GM12874 (cell line): ENCODE measurements around the gene COL4A4.

Source experiments
- TF ChIP-seq, protein P1 (sequence below): IDR thresholded peaks from 2 replicates; pipeline ENCODE4 v1.5.1; 2011; ENCODE audit warnings: low read depth, mild to moderate bottlenecking, control low read depth, low read length, moderate library complexity; ENCODE audit not compliant: insufficient read depth

COL4A4 gene

GRCh38 chr2:226993171-226993570, 170.8 kb downstream of the COL4A4 start:
- TF ChIP-seq, protein P1, sequence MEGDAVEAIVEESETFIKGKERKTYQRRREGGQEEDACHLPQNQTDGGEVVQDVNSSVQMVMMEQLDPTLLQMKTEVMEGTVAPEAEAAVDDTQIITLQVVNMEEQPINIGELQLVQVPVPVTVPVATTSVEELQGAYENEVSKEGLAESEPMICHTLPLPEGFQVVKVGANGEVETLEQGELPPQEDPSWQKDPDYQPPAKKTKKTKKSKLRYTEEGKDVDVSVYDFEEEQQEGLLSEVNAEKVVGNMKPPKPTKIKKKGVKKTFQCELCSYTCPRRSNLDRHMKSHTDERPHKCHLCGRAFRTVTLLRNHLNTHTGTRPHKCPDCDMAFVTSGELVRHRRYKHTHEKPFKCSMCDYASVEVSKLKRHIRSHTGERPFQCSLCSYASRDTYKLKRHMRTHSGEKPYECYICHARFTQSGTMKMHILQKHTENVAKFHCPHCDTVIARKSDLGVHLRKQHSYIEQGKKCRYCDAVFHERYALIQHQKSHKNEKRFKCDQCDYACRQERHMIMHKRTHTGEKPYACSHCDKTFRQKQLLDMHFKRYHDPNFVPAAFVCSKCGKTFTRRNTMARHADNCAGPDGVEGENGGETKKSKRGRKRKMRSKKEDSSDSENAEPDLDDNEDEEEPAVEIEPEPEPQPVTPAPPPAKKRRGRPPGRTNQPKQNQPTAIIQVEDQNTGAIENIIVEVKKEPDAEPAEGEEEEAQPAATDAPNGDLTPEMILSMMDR, result no peak

DNA sequence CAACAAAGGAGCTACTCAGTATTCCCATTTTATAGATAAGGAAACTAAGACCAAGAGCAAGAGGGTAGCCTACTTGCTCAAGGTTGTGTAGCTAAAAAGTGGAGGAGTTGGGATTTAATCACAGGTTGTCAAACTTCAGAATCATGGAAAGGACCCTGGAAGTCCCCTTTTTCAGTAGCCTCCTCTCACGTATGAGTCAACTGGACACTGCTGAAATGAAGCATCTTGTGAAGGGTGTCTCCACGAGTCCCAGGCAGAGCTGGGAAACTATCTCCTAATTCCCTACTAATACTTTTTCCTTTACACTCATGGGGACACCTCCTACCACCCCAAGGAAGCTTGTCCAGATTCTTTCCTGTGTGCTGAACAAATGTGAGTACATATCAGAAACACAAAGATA, 172.3 kb downstream of the COL4A4 start:
- TF ChIP-seq, protein P1, result no peak

- TF ChIP-seq, protein P1, result no peak
Observed at GRCh38 chr2:226985583-226985946, 178.4 kb downstream of the COL4A4 start.

GRCh38 chr2:226984750-226985582, 179.0 kb downstream of the COL4A4 start:
- TF ChIP-seq, protein P1, result peak; percentile 34; the same call in 1 of the 2 replicates

DNA sequence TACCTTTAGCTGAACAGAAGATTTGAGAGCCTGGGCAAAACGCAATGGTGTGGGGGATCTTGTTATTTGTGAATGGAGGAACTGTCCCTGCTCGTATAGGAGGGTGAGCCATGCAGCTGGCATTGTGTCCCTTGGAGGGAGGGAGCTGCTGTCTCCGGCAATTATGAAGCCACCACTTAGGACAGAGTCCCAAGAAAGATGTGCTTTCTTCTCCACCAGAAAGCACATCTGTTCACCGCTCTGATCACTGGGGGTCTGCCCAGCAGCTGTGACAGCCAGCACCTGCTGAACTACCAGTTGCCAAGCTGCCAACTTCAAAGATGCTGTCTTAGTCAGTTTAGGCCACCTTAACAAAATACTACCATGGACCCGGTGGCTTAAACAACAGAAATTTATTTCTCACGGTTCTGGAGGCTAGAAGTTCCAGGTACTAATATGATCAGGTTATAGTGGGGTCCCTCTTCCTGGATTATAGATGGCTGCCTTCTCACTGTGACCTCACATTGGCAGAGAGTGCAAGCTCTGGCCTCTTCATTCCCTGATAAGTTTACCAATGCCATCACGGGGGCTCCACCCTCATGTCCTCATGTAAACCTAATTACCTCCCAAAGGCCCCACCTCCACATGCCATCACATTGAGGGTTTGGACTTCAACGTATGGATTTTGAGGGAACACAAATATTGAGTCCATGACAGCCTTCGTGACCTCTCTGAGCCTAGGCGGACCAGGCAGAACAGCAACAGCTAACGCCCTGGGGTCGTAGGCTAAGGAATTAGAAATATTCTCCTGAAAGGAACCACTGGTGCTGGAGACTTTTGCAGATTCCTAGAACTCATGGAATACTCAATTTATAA, 179.9 kb downstream of the COL4A4 start:
- TF ChIP-seq, protein P1, result no peak

GRCh38 chr2:226981791-226982326, 182.1 kb downstream of the COL4A4 start:
- TF ChIP-seq, protein P1, result no peak

- TF ChIP-seq, protein P1, result no peak
Observed at GRCh38 chr2:226979004-226979403, 185.0 kb downstream of the COL4A4 start.
